Neural crest cell (in vitro differentiated cells): ENCODE measurements around the gene PTPRO. TPM values are rescaled to one million over a fixed set of nuclear protein-coding genes. Genes with fewer than 3 reads are reported as not detected.

ENCODE experiments used
- DNase-seq: peaks from one replicate; pipeline ENCODE4 v3.0.0; 2021; ENCODE audit warnings: low read depth, mixed read lengths, low spot score
- H3K27ac Mint-ChIP-seq: one replicate; pipeline ENCODE4 v1.8.0; 2021; ENCODE audit warnings: mild to moderate bottlenecking, mixed read lengths; ENCODE audit not compliant: unreplicated experiment
- H3K27me3 Mint-ChIP-seq: 2 replicates; pipeline ENCODE4 v1.8.0; 2021; ENCODE audit warnings: low read depth, mild to moderate bottlenecking, mixed read lengths
- H3K36me3 Mint-ChIP-seq: 2 replicates; pipeline ENCODE4 v1.8.0; 2021; ENCODE audit warnings: low read depth, mild to moderate bottlenecking, mixed read lengths
- H3K4me1 Mint-ChIP-seq: 2 replicates; pipeline ENCODE4 v1.8.0; 2021; ENCODE audit warnings: mixed read lengths
- H3K4me3 Mint-ChIP-seq: one replicate; pipeline ENCODE4 v1.8.0; 2021; ENCODE audit warnings: mild to moderate bottlenecking, mixed read lengths
- H3K9me3 Mint-ChIP-seq: 2 replicates; pipeline ENCODE4 v1.8.0; 2021; ENCODE audit warnings: mixed read lengths
- total RNA-seq: library from RNA; stranded (reverse); gene quantifications from 2 replicates; pipeline ENCODE4 v1.2.1, GENCODE V29; 2021
- TF ChIP-seq, protein P1 (sequence below): fragments of 200-600 bp; sonication (generic); conservative IDR thresholded peaks from 2 replicates; pipeline ENCODE4 v1.5.0; 2021; ENCODE audit warnings: antibody characterized with exemption, mild to moderate bottlenecking

PTPRO gene
- total RNA-seq, 1 donor from 2014 or later: 3.1 TPM

- no peaks in the 10 kb centered on the region for H3K4me1 Mint-ChIP-seq
- TF ChIP-seq, protein P1, sequence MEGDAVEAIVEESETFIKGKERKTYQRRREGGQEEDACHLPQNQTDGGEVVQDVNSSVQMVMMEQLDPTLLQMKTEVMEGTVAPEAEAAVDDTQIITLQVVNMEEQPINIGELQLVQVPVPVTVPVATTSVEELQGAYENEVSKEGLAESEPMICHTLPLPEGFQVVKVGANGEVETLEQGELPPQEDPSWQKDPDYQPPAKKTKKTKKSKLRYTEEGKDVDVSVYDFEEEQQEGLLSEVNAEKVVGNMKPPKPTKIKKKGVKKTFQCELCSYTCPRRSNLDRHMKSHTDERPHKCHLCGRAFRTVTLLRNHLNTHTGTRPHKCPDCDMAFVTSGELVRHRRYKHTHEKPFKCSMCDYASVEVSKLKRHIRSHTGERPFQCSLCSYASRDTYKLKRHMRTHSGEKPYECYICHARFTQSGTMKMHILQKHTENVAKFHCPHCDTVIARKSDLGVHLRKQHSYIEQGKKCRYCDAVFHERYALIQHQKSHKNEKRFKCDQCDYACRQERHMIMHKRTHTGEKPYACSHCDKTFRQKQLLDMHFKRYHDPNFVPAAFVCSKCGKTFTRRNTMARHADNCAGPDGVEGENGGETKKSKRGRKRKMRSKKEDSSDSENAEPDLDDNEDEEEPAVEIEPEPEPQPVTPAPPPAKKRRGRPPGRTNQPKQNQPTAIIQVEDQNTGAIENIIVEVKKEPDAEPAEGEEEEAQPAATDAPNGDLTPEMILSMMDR: no peak
- H3K4me3 Mint-ChIP-seq: no peak overlapping the region
- H3K9me3 Mint-ChIP-seq: no peaks in the 10 kb centered on the region
- DNase-seq: no peak
- H3K36me3 Mint-ChIP-seq: no peaks in the 10 kb centered on the region
- no peak overlapping the region for H3K27ac Mint-ChIP-seq
- peaks cover 73% of the 10 kb centered on the region for H3K27me3 Mint-ChIP-seq
Observed at GRCh38 chr12:15334225-15334624, 11.9 kb downstream of the PTPRO start.

GRCh38 chr12:15335959-15336358 is 13.7 kb downstream of the PTPRO start:
- Mint-ChIP-seq H3K9me3 (no peaks in the 10 kb centered on the region), H3K27me3 (peaks cover 73% of the 10 kb centered on the region), H3K36me3 (no peaks in the 10 kb centered on the region), H3K4me1 (no peaks in the 10 kb centered on the region), H3K4me3 (no peak overlapping the region), H3K27ac (no peak overlapping the region)
- TF ChIP-seq, protein P1: no peak
- no peak for DNase-seq

DNA sequence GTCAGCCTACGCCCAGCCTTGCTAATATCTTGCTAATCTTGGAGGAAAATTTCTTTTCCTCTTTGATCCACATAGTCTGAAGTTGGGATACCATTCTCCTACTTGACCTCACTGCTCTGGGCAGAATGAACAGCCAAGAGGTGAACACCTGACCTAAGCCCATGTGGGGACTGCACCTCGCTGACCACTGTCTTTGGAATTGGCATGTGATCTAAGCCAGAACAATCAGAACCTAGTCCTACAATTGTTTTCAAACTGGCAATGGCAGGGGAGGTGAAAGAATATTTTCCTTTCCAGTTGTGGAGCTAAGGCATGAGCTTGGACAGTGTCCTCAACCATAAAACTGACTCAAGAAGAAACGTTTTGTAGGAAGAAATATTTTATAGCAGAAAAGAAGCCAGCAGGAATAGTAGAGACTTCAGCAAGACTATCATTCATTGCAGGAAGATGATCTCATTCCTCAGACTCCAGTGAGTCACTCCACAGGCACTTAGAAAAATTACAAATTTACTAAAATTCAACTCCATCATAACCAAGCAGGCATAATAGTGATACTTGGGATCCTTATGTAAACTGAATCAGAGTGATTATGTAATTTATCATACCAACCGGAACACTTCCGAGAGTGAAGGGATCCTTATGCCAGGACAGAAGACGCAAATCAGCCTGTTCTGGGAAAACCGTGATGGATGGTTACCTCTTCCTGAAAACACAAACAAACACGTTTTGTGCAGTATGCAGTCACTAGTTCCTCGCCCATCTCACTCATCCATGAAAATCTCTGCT is 14.7 kb downstream of the PTPRO start:
- H3K9me3 Mint-ChIP-seq: no peaks in the 10 kb centered on the region
- TF ChIP-seq, protein P1: no peak
- H3K27me3 Mint-ChIP-seq: peaks cover 76% of the 10 kb centered on the region
- H3K27ac Mint-ChIP-seq: no peak overlapping the region
- no peak overlapping the region for H3K4me3 Mint-ChIP-seq
- no peaks in the 10 kb centered on the region for H3K4me1 Mint-ChIP-seq
- H3K36me3 Mint-ChIP-seq: no peaks in the 10 kb centered on the region
- no peak for DNase-seq

- H3K9me3 Mint-ChIP-seq: no peaks in the 10 kb centered on the region
- H3K27ac Mint-ChIP-seq: no peak overlapping the region
- DNase-seq: no peak
- no peak overlapping the region for H3K4me3 Mint-ChIP-seq
- TF ChIP-seq, protein P1: no peak
- H3K4me1 Mint-ChIP-seq: no peaks in the 10 kb centered on the region
- H3K27me3 Mint-ChIP-seq: peaks cover 87% of the 10 kb centered on the region
- H3K36me3 Mint-ChIP-seq: no peaks in the 10 kb centered on the region
Observed at GRCh38 chr12:15341371-15341770, 19.1 kb downstream of the PTPRO start.

GRCh38 chr12:15344561-15344960 is 22.3 kb downstream of the PTPRO start:
- Mint-ChIP-seq H3K9me3 (no peaks in the 10 kb centered on the region), H3K36me3 (no peaks in the 10 kb centered on the region), H3K4me1 (no peaks in the 10 kb centered on the region), H3K4me3 (no peak overlapping the region), H3K27ac (no peak overlapping the region), H3K27me3 (peaks cover 73% of the 10 kb centered on the region)
- TF ChIP-seq, protein P1: no peak
- DNase-seq: no peak
